Fibroblast of mammary gland (primary cell): ENCODE data around the gene ZNF625.

Source experiments
- DNase-seq: peaks from one replicate; pipeline ENCODE4 v3.0.0-alpha.2; 2010; ENCODE audit warnings: low read depth
- H3K4me3 ChIP-seq: 2 replicates; pipeline ENCODE4 v1.5.1; 2011; ENCODE audit warnings: low read depth, mild to moderate bottlenecking, low read length, moderate library complexity; ENCODE audit not compliant: control insufficient read depth
- CTCF ChIP-seq: conservative IDR thresholded peaks from 2 replicates; pipeline ENCODE4 v1.5.1; 2011; ENCODE audit warnings: low read depth, low read length, inconsistent platforms; ENCODE audit not compliant: control insufficient read depth, insufficient read depth

The ZNF625 gene

DNA sequence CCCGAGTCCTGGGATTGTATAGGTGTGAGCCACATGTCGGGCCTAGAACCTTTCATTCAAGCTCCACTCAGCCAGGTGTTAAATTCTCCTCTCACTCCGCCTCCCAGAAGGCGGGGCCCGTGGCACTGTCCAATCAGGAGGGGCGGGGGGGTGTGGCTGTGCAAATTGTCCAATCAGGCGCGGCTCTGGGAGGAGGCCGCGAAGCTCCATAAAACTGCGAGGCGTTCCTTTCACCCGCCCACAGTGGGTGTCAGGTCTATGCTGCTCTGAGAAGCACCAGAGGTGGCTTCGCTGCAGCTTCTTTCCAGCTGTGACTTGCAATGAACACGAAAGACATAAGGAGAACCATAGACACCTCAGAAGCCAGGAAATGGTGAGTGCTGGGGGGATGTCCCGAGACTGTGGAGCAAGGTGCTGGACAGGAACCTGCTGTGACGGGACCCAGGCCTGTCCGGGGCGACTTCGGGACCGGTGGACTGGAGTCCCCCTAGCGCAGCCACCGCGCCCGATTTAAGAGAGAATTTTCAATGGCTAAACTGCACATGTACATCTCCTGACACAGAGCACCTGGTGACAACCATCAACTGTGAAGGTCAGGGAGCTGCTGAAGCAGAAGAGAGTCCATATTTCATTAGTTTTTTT is 3.4 kb upstream of the ZNF625 start:
- no peak for DNase-seq
- no peak overlapping the region for H3K4me3 ChIP-seq
- no peak for TF ChIP-seq CTCF

DNA sequence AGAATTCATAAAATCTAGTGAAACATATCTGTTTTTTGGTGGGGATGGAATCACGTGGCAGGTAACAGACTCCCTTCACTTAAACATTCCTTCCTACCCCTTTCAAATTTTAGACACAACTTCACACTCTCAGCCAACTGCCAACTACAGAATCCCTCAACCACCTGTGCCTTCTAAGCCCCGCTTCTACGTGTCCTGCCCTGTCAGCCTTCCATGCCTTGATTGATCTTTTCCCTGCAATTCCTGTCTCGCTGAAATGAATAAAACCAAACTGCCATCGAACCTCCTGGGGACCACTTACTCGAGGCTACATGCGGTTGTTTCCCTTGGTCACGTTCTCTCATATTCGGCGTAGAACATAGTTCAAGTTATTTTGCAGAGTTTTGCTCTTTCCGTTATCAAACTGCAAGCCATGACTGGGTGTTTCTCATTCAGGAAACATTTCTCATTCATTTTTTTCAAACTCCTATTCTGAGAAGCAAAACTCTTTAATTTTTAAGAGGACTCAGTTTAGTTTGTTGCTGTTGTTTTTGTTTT is 1.1 kb downstream of the ZNF625 start:
- no peak for TF ChIP-seq CTCF

GRCh38 chr19:12145348-12145747 is 11.2 kb downstream of the ZNF625 start:
- no peak for TF ChIP-seq CTCF
- no peak for DNase-seq
- H3K4me3 ChIP-seq = no peak overlapping the region

More for the DNA sequence above, 1.1 kb downstream of the ZNF625 start:
- H3K4me3 ChIP-seq = peak overlapping the region; percentile 79
- DNase-seq = no peak

DNA sequence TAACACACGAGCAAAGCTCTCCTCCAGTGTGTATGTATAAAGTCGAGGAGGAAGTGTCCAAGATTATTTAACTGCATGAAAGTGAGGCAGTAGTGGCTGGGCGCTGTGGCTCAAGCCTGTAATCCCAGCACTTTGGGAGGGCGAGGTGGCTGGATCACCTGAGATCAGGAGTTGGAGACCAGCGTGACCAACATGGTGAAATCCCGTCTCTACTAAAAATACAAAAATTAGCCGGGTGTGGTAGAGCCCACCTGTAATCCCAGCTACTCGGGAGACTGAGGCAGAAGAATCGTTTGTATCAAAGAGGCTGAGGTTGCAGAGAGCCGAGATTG is 15.2 kb downstream of the ZNF625 start:
- no peak for TF ChIP-seq CTCF

DNA sequence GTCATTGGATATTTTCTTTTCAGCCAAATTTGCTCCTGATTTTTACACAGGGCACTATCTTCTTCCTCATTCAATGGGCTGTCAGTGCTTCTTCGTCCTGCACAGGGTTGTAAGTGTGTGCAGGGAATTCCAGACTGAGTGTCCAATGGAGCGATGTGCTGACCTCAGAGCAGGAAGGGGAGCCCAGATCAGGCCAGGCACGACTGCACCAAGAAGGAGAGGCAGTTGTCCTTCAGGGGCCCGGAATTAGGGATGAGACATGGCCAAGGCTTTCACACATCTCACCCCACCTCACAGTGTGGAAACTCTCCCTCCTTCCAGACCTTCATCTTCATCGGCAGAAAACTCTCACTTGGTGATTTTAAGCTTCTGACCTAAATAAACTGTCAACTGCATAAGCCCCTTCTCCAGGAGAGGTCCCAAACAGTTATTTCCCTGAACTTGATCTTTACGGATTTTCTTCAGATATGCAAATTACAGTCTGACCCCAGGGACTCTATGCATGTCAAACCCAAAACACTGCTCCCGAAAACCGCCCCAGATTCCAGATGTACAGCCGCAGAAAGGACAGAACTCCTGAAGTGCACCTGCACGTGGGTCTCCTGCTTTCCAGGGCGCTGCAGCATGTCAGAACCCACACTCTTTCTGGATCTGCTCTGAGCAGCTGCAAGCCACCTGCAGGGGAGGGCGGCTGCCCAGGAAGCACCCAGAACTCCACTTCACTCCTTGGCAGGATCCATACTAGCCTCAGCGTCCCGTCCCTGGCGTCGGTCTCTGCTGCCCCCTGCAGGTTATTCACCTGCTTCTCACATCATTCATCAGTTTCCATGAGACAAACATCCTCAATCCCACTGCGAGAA is 15.8 kb downstream of the ZNF625 start:
- peak; percentile 89 for TF ChIP-seq CTCF
- DNase-seq = peak; percentile 86
- peak overlapping the region; percentile 66 for H3K4me3 ChIP-seq

More for the DNA sequence above, 15.2 kb downstream of the ZNF625 start:
- no peak overlapping the region for H3K4me3 ChIP-seq
- DNase-seq = no peak

GRCh38 chr19:12139885-12140544 is 16.5 kb downstream of the ZNF625 start, which contains the start of gene ZNF20:
Gene ZNF20 (minus strand): TSS chr19:12140350. CDS start chr19:12140182, 168 bp downstream.
- TF ChIP-seq CTCF = no peak
- H3K4me3 ChIP-seq = peak within 1 kb of the TSS; percentile 66
- DNase-seq = peak; percentile 89
